HG02852 (cell line): ENCODE data around the gene TMEM200A.

Experiments
- ATAC-seq: cut with Tn5 transposase; IDR thresholded peaks from one replicate; pipeline ENCODE4 v1.9.1; 2021; ENCODE audit warnings: mild to moderate bottlenecking, moderate library complexity; ENCODE audit not compliant: unreplicated experiment

Gene TMEM200A

DNA sequence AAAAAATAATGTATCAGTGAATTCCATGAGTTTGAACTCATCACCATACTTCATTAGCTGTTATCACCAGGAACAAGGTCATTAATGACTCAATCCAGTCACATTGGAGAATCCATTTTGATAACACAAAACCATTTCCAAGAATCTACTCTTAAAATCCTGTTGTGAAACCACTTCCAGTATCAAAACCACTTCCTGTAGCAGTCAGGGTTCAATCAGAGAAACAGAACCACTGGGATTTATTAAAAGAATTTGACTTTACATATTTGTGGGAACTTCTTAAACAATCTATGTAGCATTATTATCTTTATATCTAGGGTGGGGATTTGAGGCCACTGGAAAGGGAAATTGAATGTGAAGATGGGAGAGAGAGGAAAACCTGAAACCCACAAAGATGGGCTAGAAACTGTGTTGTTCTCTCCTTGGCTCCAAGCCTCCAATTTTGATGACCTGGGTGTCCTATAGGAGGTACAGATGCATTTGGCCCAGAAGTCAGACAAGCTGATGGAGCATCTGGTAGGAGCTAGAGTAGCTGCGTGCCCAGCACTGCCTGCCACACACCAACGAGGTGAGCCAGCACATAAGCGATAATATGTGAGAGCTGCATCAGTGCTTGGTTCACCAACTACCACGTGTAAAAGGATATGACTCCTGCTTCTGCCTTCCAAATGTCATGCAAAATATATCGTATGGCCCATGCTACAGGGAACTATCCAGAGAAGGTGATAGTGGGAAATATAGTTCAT is 117.0 kb downstream of the TMEM200A start:
- no peak for ATAC-seq

DNA sequence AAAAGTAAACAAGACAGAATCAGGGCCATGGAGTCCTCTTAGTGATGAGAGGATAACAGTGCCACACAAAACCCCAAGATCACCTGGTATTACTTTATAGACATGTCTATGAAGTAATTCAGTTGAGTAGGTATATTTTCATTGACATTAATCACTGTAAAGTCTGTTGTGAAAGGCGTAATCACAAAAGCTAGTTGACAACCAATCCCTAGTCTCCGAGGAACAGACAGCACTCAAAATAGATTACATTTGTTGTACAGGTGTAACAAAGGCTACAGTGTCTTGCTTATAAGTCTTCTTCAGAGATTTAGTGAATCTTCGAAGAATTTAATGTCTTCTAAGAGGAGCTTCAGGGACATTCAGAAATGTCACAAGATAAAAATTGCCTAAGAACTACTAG is 120.1 kb downstream of the TMEM200A start:
- no peak for ATAC-seq

GRCh38 chr6:130486417-130486816 is 120.6 kb downstream of the TMEM200A start:
- ATAC-seq = no peak

DNA sequence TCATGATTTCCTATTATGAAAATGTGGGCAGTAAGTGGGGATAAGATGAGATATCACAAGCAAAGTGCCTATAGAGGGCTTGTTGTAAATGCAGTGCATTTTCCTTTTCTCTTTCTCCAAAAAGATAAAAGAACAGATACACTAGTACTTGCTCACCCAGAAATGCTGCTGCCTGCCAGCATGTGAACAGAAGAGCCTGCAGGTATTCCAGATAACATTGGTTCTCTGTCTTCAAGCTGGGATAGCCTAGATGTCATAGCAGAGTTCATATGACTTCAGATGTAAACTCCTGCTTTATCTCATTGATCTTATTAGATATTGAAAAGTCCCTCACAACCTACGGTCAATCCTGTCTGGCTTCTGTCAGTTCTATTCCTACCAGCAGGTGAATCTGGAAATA is 123.7 kb downstream of the TMEM200A start:
- ATAC-seq = no peak
